ENCODE data around the gene ZNF234.
"Not testable (repeated sequence)": the region's sequence is repeated elsewhere in the genome, so short reads cannot be mapped to it uniquely, and the experiment has no call there.

The ZNF234 gene

GRCh38 chr19:44182145-44182544 is 40.8 kb downstream of the ZNF234 start:
- DNase-seq: no peak

- DNase-seq: no peak
Measured at GRCh38 chr19:44190020-44190419, 48.7 kb downstream of the ZNF234 start.

GRCh38 chr19:44192127-44192526 is 50.8 kb downstream of the ZNF234 start:
- no peak for DNase-seq

- no peak for DNase-seq
Measured at GRCh38 chr19:44196772-44197171, 55.4 kb downstream of the ZNF234 start.

- DNase-seq: no peak
Measured at GRCh38 chr19:44202470-44202869, 61.1 kb downstream of the ZNF234 start.

- DNase-seq: no peak
Measured at GRCh38 chr19:44202974-44203373, 61.6 kb downstream of the ZNF234 start.

- not testable (repeated sequence) for DNase-seq
Measured at GRCh38 chr19:44203877-44204276, 62.5 kb downstream of the ZNF234 start.

GRCh38 chr19:44204772-44205171 is 63.4 kb downstream of the ZNF234 start:
- no peak for DNase-seq

- DNase-seq: peak; percentile 98
Measured at GRCh38 chr19:44207126-44207803, 65.9 kb downstream of the ZNF234 start.

Data from hematopoietic multipotent progenitor cell treated with erythropoietin and hydrocortisone succinate and interleukin-3 and kit ligand, for 4 days (in vitro differentiated cells).